ENCODE results near the gene RRP7A.
"Not testable (repeated sequence)": the region's sequence is repeated elsewhere in the genome, so short reads cannot be mapped to it uniquely, and the experiment has no call there.

Gene RRP7A, protein sequence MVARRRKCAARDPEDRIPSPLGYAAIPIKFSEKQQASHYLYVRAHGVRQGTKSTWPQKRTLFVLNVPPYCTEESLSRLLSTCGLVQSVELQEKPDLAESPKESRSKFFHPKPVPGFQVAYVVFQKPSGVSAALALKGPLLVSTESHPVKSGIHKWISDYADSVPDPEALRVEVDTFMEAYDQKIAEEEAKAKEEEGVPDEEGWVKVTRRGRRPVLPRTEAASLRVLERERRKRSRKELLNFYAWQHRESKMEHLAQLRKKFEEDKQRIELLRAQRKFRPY

DNA sequence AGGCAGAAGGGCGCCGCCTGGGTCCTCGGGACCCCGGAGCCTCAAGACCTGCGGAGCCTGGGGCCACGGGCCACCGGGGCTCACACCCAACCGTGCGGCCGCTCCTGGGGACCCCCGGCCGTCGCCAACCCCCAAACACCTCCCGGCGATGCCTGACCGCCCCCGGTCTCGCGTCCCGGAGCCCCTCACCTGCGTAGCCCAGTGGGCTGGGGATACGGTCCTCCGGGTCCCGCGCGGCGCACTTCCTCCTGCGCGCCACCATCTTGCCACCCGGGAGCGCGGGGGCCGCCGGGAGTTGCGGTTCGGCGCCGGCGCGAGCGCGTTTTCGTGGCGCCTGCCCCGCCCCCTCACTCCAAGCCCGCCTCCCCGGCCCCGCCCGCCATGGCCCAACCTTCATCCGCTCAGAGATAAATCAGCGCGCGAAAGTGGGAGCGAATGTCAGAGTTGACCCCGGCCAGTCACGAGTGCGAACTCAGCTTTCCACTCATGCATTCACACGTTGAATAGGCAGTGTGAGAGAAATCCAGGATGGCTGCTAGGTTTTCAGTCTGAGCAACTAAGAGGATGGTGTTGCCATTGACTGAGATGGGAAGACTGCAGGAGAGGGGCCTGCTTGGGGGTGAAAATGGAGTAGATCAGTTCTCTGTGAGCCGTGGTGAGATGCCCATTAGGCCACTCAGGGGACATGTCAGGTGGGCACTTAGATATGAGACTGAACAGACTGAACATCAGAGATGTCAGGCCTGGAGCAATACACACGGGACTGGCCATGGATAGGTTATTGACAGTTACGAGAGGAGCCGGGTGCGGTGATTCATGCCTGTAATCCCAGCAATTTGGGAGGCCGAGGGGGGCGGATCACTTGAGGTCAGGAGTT, at the start of gene RRP7A:
TSS of gene RRP7A (minus strand) at position 272 of the 877 bp plus-strand sequence. CDS start at position 262, 10 bp downstream.
- in situ Hi-C loops (cut with MboI; ENCODE audit: low sequenced_read_pairs): no loop called here

DNA sequence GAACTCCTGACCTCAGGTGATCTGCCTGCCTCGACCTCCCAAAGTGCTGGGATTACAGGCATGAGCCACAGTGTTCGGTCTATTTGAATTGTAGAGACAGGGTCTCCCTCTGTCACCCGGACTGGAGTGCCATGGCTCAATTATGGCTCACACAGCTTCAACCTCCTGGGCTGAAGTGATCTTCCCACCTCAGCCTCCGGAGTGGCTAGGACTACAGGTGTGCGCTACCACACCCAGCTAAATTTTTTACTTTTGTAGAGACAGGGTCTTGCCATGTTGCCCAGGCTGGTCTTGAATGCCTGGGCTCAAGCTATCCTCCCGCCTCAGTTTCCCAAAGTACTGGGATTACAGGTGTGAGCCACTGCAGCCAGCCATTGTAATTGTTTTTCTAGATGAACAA, 48.4 kb upstream of the RRP7A start:
- in situ Hi-C loops (cut with MboI; ENCODE audit: low sequenced_read_pairs): not testable (repeated sequence)

DNA sequence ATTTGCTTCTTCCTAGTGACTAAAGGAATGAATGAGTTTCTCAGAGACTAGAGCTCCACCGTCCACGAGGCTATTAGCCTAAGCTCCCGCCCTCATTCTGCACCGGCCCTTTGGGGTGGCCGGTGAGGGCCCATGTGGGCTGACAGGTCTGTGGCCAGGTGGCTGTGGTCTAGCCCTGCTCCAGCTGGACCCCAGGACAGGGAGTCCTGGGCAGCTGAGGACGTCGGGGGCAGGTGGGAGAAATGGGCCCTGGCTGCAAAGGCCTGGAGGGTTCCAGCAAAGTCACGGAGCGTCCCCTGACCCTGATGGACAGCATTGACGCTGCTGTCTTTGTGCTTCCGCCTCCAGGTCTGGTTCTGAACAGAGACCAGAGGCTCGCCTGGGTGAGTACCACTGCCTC, 46.4 kb upstream of the RRP7A start:
- in situ Hi-C loops (cut with MboI; ENCODE audit: low sequenced_read_pairs): no loop called here

DNA sequence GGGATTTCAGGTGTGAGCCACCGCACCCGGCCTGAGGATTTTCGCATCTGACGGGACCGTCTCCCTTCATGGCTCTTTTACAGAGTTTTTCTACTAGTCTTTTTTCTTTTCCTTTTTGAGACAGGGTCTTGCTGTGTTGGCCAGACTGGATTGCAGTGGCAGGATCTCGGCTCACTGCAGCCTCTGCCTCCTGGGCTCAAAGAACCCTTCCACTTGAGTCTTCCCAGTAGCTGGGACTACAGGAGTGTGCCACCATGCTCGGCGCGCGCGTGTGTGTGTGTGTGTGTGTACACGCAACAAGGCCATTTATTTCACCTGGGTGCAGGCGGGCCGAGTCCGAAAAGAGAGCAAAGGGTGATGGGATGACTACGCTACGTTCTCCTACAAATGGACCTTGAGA, 45.1 kb upstream of the RRP7A start:
- in situ Hi-C loops (cut with MboI; ENCODE audit: low sequenced_read_pairs): no loop called here

DNA sequence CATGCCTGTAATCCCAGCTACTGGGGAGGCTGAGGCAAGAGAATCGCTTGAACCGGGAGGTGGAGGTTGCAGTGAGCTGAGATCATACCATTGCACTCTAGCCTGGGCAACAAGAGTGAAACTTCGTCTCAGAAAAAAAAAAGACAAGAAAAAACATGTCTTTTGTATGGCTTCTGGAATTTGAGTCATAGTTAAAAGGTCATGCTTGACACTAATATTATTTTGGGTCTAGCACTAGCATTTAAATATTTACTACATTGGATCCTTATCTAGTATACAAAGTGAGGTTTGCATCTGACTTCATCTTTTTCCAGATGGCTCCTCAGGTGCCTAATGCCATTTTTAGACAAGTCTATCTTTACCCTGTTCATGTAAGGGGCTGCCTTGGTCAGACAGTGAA, 44.3 kb upstream of the RRP7A start:
- in situ Hi-C loops (cut with MboI; ENCODE audit: low sequenced_read_pairs): not testable (repeated sequence)

DNA sequence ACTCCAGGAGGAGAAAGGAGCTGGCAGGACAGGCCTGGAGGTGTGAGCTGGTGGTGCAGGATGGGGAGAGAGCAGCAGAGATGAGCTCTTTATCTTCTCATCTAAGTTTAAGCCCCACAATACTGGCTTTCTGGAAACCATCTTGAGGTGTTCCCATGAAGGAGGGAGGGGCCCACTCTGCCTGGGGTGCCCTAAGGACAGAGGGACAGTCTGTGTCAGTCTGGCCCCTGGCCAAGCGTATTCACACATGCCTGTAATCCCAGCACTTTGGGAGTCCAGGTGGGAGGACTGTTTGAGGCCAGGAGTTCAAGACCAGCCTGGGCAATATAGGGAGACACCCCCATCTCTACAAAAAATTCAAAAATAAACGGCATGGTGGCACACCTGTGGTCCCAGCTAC, 43.1 kb upstream of the RRP7A start:
- in situ Hi-C loops (cut with MboI; ENCODE audit: low sequenced_read_pairs): no loop called here

DNA sequence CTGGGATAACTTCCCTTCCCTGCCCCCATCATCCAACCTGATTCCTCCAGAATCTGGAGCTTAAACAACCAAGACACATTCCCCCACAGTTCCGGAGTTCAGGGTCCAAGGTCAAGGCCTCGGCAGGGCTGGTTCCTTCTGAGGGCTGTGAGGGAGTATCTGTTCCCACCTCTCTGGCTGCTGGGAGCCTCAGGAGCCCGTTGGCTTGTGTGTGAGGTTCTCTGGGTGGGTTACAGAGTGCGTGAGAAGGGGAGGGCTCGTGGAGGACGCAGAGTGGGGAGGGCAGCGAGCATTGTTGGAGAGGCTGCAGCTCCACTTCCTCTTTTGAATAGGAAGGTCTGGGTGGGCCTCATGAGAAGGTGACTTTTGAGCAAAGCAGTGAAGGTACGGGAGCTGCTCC, 42.7 kb upstream of the RRP7A start:
- in situ Hi-C loops (cut with MboI; ENCODE audit: low sequenced_read_pairs): no loop called here

DNA sequence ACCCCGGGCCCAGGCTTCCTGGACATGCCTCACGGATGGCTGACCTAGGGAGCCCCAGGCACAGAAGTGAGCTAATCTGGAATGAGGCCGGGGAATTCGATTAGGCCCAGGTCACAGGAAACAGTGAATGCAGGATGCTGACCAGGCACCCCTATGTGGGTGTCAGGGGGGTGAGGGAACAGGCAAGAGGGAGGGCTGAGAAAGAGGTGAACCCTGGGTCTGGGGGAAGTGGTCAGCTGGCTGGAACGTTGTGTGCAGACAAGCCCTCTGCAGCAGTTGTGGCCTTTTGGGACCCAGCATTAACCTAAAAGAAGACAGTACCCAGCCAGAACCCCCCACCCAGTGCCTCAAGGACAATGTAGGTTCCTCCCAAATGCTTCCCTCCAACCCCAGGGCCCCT, 42.3 kb upstream of the RRP7A start:
- in situ Hi-C loops (cut with MboI; ENCODE audit: low sequenced_read_pairs): no loop called here

DNA sequence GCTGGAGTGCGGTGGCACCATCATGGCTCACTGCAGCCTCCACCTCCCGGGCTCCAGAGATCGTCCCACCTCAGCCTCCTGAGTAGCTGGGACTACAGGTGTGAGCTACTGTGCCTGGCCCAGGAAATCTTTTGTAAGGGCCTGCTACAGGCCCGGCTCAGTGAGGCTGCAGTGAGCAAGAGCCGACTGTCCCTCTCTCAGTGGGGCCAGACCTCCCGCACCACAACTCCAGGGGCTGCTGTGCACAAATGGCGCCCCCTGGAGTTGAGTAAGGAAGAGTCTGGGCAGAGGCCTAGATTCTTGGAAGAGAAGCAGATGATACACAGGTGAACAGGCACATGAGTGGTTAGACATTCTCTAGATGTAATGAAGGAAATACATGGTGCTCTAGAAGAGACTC, 41.2 kb upstream of the RRP7A start:
- in situ Hi-C loops (cut with MboI; ENCODE audit: low sequenced_read_pairs): no loop called here

DNA sequence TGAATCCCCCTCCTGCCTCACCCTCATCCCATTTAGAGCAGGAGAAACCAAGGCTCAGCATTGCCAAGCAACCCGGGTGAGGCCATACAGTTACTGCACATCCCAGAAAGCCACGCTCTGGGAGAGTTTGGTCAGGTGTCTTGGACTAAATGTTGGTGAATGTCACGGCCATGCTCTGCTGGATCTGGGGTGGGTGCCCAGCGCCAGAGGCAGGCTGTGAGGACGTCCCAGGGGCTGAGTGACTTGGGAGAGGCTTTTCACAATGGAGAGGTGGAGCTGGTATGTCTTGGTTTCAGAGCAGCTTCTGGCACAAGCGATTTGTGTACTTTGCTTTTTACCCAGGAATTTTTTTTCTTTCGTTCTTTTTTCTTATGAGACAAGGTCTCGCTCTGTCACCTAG, 40.8 kb upstream of the RRP7A start:
- in situ Hi-C loops (cut with MboI; ENCODE audit: low sequenced_read_pairs): no loop called here

DNA sequence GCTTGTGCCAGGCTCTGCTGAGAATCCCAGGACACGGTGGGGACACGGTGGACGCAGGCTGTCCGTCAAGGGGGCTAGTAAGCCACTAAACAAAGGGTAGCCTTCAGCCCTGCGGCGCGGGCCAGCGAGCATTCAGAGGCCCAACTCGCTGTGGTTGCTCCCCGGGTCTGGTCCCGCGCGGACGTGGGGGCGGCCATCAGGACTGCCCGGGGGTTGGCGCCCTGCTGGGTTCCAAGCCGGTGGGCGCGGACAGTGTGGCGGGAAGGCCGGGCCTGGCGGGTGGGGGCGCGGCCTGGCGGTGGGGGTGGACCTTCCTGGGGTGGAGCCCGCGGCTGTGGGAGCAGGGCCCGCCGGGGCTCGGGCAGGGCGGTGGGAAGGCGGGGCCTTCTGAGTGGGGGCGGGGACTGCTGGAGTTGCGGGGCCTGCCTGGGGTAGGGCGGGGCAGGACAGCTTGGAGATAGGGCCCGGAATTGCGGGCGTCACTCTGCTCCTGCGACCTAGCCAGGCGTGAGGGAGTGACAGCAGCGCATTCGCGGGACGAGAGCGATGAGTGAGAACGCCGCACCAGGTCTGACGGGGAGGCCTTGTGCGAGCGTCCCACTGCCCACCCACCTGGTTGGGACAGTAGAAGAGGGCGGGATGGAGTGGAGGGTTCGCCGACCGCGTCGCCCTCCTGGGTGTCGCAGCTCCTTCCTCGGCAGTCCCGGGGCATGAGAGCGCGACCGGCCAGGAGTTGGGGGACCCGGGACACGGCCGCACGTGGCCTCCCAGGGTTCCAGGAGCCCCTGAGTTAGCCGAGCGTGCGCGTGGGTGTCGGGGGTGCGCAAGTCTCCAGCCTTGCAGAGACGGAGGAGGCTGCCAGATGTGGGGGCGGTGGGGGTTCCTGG, 34.1 kb upstream of the RRP7A start, which contains the start of gene SERHL2:
TSS of gene SERHL2 (plus strand) at position 482 of the 887 bp plus-strand sequence. CDS start at position 547, 65 bp downstream.
- in situ Hi-C loops (cut with MboI; ENCODE audit: low sequenced_read_pairs): no loop called here

DNA sequence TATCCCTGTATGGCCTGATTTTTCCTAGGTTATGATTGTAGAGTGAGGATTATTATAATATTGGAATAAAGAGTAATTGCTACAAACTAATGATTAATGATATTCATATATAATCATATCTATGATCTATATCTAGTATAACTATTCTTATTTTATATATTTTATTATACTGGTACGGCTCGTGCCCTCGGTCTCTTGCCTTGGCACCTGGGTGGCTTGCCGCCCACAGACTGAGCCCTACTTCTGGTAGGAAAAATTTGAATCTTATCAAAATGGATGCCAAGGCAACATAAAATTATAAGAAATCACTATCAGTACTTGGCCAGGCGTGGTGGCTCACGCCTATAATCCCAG, 32.7 kb upstream of the RRP7A start:
- in situ Hi-C loops (cut with MboI; ENCODE audit: low sequenced_read_pairs): not testable (repeated sequence)

DNA sequence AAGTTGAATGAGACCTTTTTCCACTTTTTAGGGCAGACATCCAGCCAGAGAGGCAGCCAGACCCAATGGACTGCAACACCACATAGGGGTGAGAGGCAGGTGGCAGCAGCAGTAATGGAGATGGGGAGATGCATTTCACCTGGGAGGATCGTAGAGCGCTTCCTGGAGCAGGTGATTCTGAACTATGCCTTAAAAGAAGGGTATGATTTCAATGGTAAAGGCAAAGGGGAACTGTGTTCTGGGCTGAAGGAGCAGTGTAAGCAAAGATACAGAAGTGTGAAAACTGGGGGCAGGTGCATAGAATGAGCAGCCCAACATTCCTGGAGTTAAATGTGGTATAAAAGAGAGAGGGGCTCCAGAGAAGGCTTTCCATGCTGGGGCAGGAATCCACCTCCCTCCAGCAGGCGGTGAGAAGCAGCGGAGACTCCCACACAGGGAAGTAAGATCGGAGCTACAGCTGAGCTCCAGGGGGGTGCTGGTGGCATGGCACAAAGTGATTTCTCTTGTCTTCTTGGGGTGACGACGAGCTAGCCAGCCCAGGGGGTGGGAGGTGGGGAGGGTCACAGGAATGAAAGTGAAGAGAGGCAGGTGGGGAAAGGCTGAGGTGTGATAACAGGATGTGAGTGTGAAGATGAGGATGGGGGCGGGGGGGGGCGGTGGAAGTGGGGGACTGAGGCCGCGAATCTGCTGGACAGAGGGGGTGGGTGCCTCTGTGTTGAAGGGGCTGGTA, 29.9 kb upstream of the RRP7A start:
- in situ Hi-C loops (cut with MboI; ENCODE audit: low sequenced_read_pairs): no loop called here

DNA sequence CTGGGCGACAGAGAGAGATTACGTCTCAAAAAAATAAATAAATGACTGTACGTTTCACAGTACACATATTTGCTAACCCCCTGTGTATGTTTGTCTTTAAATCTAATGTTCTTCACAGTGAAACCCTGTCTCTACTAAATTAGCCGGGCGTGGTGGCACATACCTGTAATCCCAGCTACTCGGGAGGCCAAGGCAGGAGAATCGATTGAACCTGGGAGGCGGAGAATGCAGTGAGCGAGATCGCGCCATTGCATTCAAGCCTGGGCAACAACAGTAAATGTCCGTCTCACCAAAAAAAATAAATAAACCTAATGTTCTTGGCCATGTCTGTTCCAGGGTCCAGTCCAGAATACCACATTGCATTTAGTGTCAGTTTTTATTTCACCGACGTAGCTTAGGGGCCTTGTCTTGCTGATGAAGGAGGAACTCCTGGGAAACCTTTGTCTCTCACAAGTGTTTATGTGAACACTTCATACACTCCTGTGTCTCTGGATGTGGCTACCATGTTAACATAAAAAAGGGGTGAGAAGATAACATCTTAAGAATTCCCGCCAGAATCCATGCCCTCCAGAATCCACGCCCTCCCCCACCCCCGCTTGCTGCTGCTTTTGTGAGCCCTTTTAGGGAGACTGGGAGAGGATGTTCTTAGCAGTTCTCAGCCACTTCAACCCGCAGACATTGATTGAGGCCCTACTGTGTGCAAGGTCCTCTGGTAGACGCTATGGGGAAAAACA, 29.2 kb upstream of the RRP7A start:
- in situ Hi-C loops (cut with MboI; ENCODE audit: low sequenced_read_pairs): no loop called here

DNA sequence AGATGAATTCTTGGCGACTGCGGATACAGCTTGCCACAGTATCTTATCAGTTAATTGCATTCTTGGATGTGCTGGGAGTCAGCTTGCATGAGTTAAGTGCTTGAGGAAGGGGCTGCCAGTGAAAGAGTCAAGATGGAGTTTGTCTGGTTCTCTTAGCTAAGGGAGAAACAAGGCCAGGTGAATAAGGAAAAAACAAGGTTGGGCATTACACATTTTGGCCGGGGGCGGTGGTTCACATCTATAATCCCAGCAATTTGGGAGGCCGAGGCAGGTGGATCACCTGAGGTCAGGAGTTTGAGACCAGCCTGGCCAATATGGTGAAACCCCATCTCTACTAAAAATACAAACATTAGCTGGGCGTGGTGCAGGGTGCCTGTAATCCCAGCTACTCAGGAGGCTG, 28.5 kb upstream of the RRP7A start:
- in situ Hi-C loops (cut with MboI; ENCODE audit: low sequenced_read_pairs): not testable (repeated sequence)

DNA sequence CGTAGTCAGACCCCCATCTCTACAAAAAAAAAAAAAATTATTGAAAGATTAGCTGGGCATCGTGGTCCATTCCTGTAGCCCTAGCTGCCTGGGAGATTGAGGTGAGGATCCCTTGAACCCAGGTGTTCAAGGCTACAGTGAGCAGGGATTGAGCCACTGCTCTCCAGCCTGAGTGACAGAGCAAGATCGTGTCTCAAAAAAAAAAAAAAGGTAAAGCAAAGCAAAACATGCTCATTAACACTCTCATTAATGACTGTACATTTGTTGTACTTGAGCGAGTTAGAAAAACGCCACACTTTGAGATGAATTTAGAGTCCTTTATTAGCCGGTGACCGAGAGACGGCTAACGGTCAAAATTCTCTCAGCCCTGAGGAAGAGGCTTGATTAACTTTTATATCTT, 28.0 kb upstream of the RRP7A start:
- in situ Hi-C loops (cut with MboI; ENCODE audit: low sequenced_read_pairs): no loop called here

DNA sequence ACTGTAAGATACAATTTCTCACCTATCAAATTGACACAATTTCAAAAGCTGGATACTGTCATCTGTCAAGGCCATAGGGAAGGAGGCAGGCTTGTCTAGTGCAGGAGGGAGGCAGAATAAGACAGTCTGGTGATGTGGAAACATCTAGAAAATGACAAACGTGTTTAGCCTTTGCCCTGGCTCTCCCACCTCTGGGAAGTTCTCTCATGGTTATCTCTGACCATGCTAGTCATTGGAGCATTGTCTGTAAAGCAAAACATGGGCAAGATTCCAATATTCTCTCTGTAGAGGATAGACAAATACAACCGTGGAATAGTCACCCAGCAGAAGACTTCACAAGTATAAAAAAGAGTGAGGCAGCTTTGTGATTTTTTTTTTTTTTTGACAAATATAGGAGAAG, 25.1 kb upstream of the RRP7A start:
- in situ Hi-C loops (cut with MboI; ENCODE audit: low sequenced_read_pairs): no loop called here

DNA sequence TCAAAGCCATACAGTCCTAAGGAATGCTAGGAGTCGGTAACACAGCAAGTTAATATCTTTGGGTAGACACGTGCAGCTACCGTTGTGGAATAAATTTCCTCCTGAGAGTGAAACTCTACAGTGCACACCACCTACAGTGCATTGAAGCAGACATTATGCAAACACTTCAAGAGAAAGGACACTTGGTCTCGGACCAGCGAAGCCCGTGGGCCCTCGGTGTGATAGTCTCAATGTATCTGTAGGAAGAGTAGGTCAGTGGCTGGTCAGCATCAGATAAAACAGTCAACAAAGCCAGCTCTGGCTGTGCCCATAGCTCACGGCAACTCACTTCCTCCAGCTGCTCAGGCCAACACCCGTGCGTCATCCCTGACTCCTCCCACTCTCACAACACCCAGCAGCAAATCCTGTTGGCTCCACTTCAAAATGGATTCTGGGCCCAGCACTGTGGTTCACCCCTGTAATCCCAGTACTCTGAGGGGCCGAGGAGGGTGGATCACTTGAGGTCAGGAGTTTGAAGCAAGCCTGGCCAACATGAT, 19.7 kb upstream of the RRP7A start:
- in situ Hi-C loops (cut with MboI; ENCODE audit: low sequenced_read_pairs): not testable (repeated sequence)

DNA sequence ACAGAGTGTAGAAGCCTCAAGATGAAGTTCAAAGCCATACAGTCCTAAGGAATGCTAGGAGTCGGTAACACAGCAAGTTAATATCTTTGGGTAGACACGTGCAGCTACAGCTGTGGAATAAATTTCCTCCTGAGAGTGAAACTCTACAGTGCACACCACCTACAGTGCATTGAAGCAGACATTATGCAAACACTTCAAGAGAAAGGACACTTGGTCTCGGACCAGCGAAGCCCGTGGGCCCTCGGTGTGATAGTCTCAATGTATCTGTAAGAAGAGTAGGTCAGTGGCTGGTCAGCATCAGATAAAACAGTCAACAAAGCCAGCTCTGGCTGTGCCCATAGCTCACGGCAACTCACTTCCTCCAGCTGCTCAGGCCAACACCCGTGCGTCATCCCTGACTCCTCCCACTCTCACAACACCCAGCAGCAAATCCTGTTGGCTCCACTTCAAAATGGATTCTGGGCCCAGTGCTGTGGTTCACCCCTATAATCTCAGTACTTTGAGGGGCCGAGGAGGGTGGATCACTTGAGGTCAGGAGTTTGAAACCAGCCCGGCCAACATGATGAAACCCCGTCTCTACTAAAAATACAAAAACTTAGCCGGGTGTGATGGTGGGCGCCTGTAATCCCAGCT, 17.7 kb upstream of the RRP7A start:
- in situ Hi-C loops (cut with MboI; ENCODE audit: low sequenced_read_pairs): not testable (repeated sequence)
